GM12865 (cell line): ENCODE measurements around the gene RBM24.

ENCODE experiments used
- DNase-seq: peaks from one replicate; pipeline ENCODE4 v3.0.0; 2010; ENCODE audit warnings: low read depth
- H3K4me3 ChIP-seq: 2 replicates; pipeline ENCODE4 v1.5.1; 2011; ENCODE audit warnings: mild to moderate bottlenecking, low read depth, low read length, control low read depth
- CTCF ChIP-seq: IDR thresholded peaks from 2 replicates; pipeline ENCODE4 v1.5.1; 2011; ENCODE audit warnings: low read length, control low read depth, low read depth, inconsistent platforms; ENCODE audit not compliant: insufficient read depth; ENCODE audit errors: missing control alignments

Gene RBM24

GRCh38 chr6:17298257-17298656 is 17.1 kb downstream of the RBM24 start:
- no peak for TF ChIP-seq CTCF
- DNase-seq: no peak
- no peak overlapping the region for H3K4me3 ChIP-seq

- TF ChIP-seq CTCF: no peak
- DNase-seq: no peak
Observed at GRCh38 chr6:17299222-17299621, 18.1 kb downstream of the RBM24 start.

GRCh38 chr6:17299750-17300149 is 18.6 kb downstream of the RBM24 start:
- no peak for DNase-seq
- no peak overlapping the region for H3K4me3 ChIP-seq
- TF ChIP-seq CTCF: no peak

More at GRCh38 chr6:17299222-17299621, 18.1 kb downstream of the RBM24 start:
- no peak overlapping the region for H3K4me3 ChIP-seq

GRCh38 chr6:17300637-17301036 is 19.5 kb downstream of the RBM24 start:
- no peak overlapping the region for H3K4me3 ChIP-seq
- no peak for DNase-seq
- TF ChIP-seq CTCF: no peak

- no peak for TF ChIP-seq CTCF
- no peak overlapping the region for H3K4me3 ChIP-seq
- no peak for DNase-seq
Observed at GRCh38 chr6:17303444-17303843, 22.3 kb downstream of the RBM24 start.

GRCh38 chr6:17305219-17306001 is 24.2 kb downstream of the RBM24 start:
- TF ChIP-seq CTCF: no peak
- H3K4me3 ChIP-seq: no peak overlapping the region
- DNase-seq: no peak
